ENCODE results near the gene POLR2M.

- TF ChIP-seq NFIC (IDR thresholded peaks at IDR 0.05; ENCODE audit: borderline replicate concordance) (no peak), POLR2AphosphoS5 (IDR thresholded peaks at IDR 0.05; ENCODE audit: low read depth, low read length) (no peak)
Measured at GRCh38 chr15:57708047-57708446, 1.5 kb downstream of the POLR2M start.

Measured in SK-N-SH (cell line).